H9 (cell line): ENCODE measurements around the gene SATL1. TPM values are rescaled to one million over a fixed set of nuclear protein-coding genes. Genes with fewer than 3 reads are reported as not detected.

Experiments used
- DNase-seq: peaks from one replicate; pipeline ENCODE4 v3.0.0-alpha.2; 2017
- H2AFZ ChIP-seq: one replicate; pipeline ENCODE4 v1.6.1; 2013; ENCODE audit warnings: mild to moderate bottlenecking, low read length, control low read depth, moderate library complexity
- H2AK5ac ChIP-seq: 2 replicates; pipeline ENCODE4 v1.6.1; 2013; ENCODE audit warnings: low read length, control low read depth, mixed read lengths; ENCODE audit not compliant: insufficient read length
- H2BK120ac ChIP-seq: one replicate; pipeline ENCODE4 v1.6.1; 2013; ENCODE audit warnings: low read depth, mild to moderate bottlenecking, low read length, control low read depth, inconsistent platforms; ENCODE audit not compliant: poor library complexity, severe bottlenecking
- H2BK12ac ChIP-seq: 2 replicates; pipeline ENCODE4 v1.6.1; 2013; ENCODE audit warnings: low read length, control low read depth, mixed read lengths, low read depth; ENCODE audit not compliant: insufficient read length
- H2BK15ac ChIP-seq: 2 replicates; pipeline ENCODE4 v1.6.1; 2013; ENCODE audit warnings: low read depth, low read length, control low read depth
- H2BK20ac ChIP-seq: one replicate; pipeline ENCODE4 v1.6.1; 2013; ENCODE audit warnings: low read depth, mild to moderate bottlenecking, low read length, control low read depth, inconsistent platforms; ENCODE audit not compliant: poor library complexity, severe bottlenecking
- H2BK5ac ChIP-seq: 2 replicates; pipeline ENCODE4 v1.6.1; 2013; ENCODE audit warnings: low read length, control low read depth, mixed read lengths; ENCODE audit not compliant: insufficient read length
- H3K14ac ChIP-seq: 2 replicates; pipeline ENCODE4 v1.6.1; 2013; ENCODE audit warnings: low read length, control low read depth; ENCODE audit not compliant: insufficient read depth
- H3K18ac ChIP-seq: 2 replicates; pipeline ENCODE4 v1.6.1; 2013; ENCODE audit warnings: low read depth, mild to moderate bottlenecking, mixed read lengths, low read length, control low read depth; ENCODE audit not compliant: insufficient read length
- H3K23ac ChIP-seq: 2 replicates; pipeline ENCODE4 v1.6.1; 2013; ENCODE audit warnings: low read length, control low read depth, mixed read lengths, low read depth; ENCODE audit not compliant: insufficient read length
- H3K23me2 ChIP-seq: 2 replicates; pipeline ENCODE4 v1.6.1; 2013; ENCODE audit warnings: low read depth, mild to moderate bottlenecking, mixed read lengths, low read length, control low read depth; ENCODE audit not compliant: insufficient read length, poor library complexity, severe bottlenecking
- H3K27ac ChIP-seq: 2 replicates; pipeline ENCODE4 v1.5.1; 2013; ENCODE audit warnings: low read length, control low read depth, mixed read lengths, low read depth; ENCODE audit not compliant: insufficient read length
- H3K27me3 ChIP-seq: 2 replicates; pipeline ENCODE4 v1.6.1; 2013; ENCODE audit warnings: low read length, control low read depth, inconsistent platforms; ENCODE audit not compliant: insufficient read depth
- H3K4ac ChIP-seq: 2 replicates; pipeline ENCODE4 v1.6.1; 2013; ENCODE audit warnings: low read depth, mild to moderate bottlenecking, control low read depth, inconsistent platforms, low read length, moderate library complexity
- H3K4me1 ChIP-seq: 2 replicates; pipeline ENCODE4 v1.6.1; 2013; ENCODE audit warnings: low read length, control low read depth, inconsistent platforms; ENCODE audit not compliant: insufficient read depth
- H3K4me2 ChIP-seq: 2 replicates; pipeline ENCODE4 v1.6.1; 2013; ENCODE audit warnings: low read length, control low read depth, mixed read lengths; ENCODE audit not compliant: insufficient read length, insufficient read depth
- H3K56ac ChIP-seq: 2 replicates; pipeline ENCODE4 v1.6.1; 2013; ENCODE audit warnings: low read depth, mild to moderate bottlenecking, mixed read lengths, low read length, control low read depth; ENCODE audit not compliant: insufficient read length
- H3K79me1 ChIP-seq: 2 replicates; pipeline ENCODE4 v1.6.1; 2013; ENCODE audit warnings: low read depth, mild to moderate bottlenecking, moderate library complexity, low read length, control low read depth, inconsistent platforms; ENCODE audit not compliant: insufficient read depth, poor library complexity, severe bottlenecking
- H3K79me2 ChIP-seq: 2 replicates; pipeline ENCODE4 v1.6.1; 2013; ENCODE audit warnings: low read length, control low read depth, inconsistent platforms; ENCODE audit not compliant: insufficient read depth
- H3K9ac ChIP-seq: 2 replicates; pipeline ENCODE4 v1.6.1; 2013; ENCODE audit warnings: low read length, control low read depth, mixed read lengths; ENCODE audit not compliant: insufficient read length; ENCODE audit errors: extremely low read depth
- H3K9me3 ChIP-seq: one replicate; pipeline ENCODE4 v1.6.1; 2013; ENCODE audit warnings: low read depth, low read length, inconsistent platforms; ENCODE audit not compliant: control insufficient read depth
- H3T11ph ChIP-seq: one replicate; pipeline ENCODE4 v1.6.1; 2013; ENCODE audit warnings: mild to moderate bottlenecking, low read length, control low read depth, inconsistent platforms
- H4K20me1 ChIP-seq: one replicate; pipeline ENCODE4 v1.6.1; 2013; ENCODE audit not compliant: control insufficient read depth, insufficient read length, insufficient read depth
- H4K5ac ChIP-seq: 2 replicates; pipeline ENCODE4 v1.6.1; 2013; ENCODE audit warnings: low read depth, mild to moderate bottlenecking, mixed read lengths, low read length, control low read depth; ENCODE audit not compliant: insufficient read length
- H4K8ac ChIP-seq: replicated peaks from 2 replicates; pipeline ENCODE4 v1.6.1; 2013; ENCODE audit warnings: low read length, control low read depth, mixed read lengths, low read depth; ENCODE audit not compliant: insufficient read length
- H4K91ac ChIP-seq: 2 replicates; pipeline ENCODE4 v1.6.1; 2013; ENCODE audit warnings: low read depth, mild to moderate bottlenecking, moderate library complexity, mixed read lengths, low read length, control low read depth; ENCODE audit not compliant: insufficient read length
- H3K27ac Mint-ChIP-seq, 3 experiments: 2 replicates in 2 of 3; 3 replicates in 1 of 3; pipeline ENCODE4 v1.8.0; 2020 to 2021; ENCODE audit warnings: mixed read lengths in 3 of 3, mild to moderate bottlenecking in 1 of 3, moderate library complexity in 1 of 3
- H3K27me3 Mint-ChIP-seq: 2 replicates; pipeline ENCODE4 v1.8.0; 2021; ENCODE audit warnings: low read depth, mild to moderate bottlenecking, moderate library complexity, mixed read lengths
- H3K36me3 Mint-ChIP-seq, 3 experiments: 2 replicates in 2 of 3; 3 replicates in 1 of 3; pipeline ENCODE4 v1.8.0; 2020 to 2021; ENCODE audit warnings: low read depth in 3 of 3, mixed read lengths in 3 of 3; ENCODE audit not compliant: insufficient read depth in 1 of 3
- H3K4me1 Mint-ChIP-seq, 2 experiments: 2 replicates each; pipeline ENCODE4 v1.8.0; 2020; ENCODE audit warnings: mixed read lengths in 2 of 2
- H3K4me3 Mint-ChIP-seq, 2 experiments: 2 replicates in 1 of 2; 3 replicates in 1 of 2; pipeline ENCODE4 v1.8.0; 2020 to 2021; ENCODE audit warnings: mild to moderate bottlenecking in 2 of 2, mixed read lengths in 2 of 2, moderate library complexity in 1 of 2
- H3K9me3 Mint-ChIP-seq, 2 experiments: 2 replicates in 1 of 2; 3 replicates in 1 of 2; pipeline ENCODE4 v1.8.0; 2020; ENCODE audit warnings: mild to moderate bottlenecking in 2 of 2, mixed read lengths in 2 of 2, moderate library complexity in 1 of 2
- WGBS: extraction: QIAGEN DNeasy Blood & Tissue Kit; methylation state at CpG from one replicate; pipeline ENCODE4 v1.1.7; 2013; ENCODE audit warnings: missing lambda C conversion rate, low lambda C conversion rate, mixed read lengths; ENCODE audit not compliant: insufficient read length; ENCODE audit errors: extremely low coverage; 5-methylcytosine and 5-hydroxymethylcytosine counted together
- total RNA-seq: library from RNA; stranded (reverse); gene quantifications from 2 replicates; pipeline ENCODE4 v1.2.1, GENCODE V29; 2021
- TF ChIP-seq, protein P1 (sequence below): fragments of 200-600 bp; sonication (generic); conservative IDR thresholded peaks from 3 replicates; pipeline ENCODE4 v1.8.0; 2021; ENCODE audit warnings: antibody characterized with exemption, mild to moderate bottlenecking

Gene SATL1
- total RNA-seq, 1 experiment from 2014 or later = 0.31 TPM

DNA sequence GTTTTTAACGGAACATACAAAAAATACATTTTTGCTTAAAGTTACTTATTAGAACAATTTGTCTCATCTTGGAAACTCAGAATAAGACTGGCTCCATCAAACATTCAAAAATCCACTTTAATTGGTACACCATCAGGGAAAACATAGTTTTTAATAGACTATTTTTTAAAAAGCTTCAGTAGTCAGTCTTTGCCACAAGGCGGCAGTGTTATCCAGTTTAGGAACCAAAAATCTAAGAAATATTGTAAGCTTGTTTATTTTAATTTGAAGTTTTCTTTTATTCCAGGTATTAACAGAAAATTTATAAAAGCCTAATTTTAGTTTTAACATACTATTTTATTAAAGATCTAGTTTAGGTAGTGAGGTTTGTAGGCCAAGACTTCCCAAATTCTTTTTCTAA is 132.2 kb downstream of the SATL1 start:
- Histone ChIP-seq H4K91ac (no peak overlapping the region), H3K18ac (no peak overlapping the region), H3K14ac (no peak overlapping the region), H2BK120ac (no peak overlapping the region), H2BK20ac (no peak overlapping the region), H4K5ac (no peak overlapping the region), H3K4me1 (no peaks in the 10 kb centered on the region), H3T11ph (no peak overlapping the region), H3K56ac (no peak overlapping the region), H3K9me3 (peaks cover 26% of the 10 kb centered on the region), H2AK5ac (no peak overlapping the region), H3K27me3 (no peaks in the 10 kb centered on the region), H2BK12ac (no peak overlapping the region), H3K79me2 (no peaks in the 10 kb centered on the region), H3K27ac (no peak overlapping the region), H3K23me2 (no peaks in the 10 kb centered on the region), H2BK5ac (no peak overlapping the region), H2BK15ac (no peak overlapping the region), H3K79me1 (no peaks in the 10 kb centered on the region), H3K4ac (no peak overlapping the region), H2AFZ (no peak overlapping the region), H4K8ac (no peak overlapping the region), H3K4me2 (no peak overlapping the region), H3K9ac (no peak overlapping the region), H3K23ac (no peak overlapping the region), H4K20me1 (no peaks in the 10 kb centered on the region)
- Mint-ChIP-seq H3K4me3 (no peak overlapping the region), H3K36me3 (peaks cover 4 to 10% (median 7%) of the 10 kb centered on the region in 3 experiments; a peak in 4 of 7 replicates), H3K27me3 (no peaks in the 10 kb centered on the region), H3K27ac (no peak overlapping the region), H3K9me3 (peaks cover 57% of the 10 kb centered on the region in 2 experiments), H3K4me1 (no peaks in the 10 kb centered on the region)
- TF ChIP-seq, protein P1, sequence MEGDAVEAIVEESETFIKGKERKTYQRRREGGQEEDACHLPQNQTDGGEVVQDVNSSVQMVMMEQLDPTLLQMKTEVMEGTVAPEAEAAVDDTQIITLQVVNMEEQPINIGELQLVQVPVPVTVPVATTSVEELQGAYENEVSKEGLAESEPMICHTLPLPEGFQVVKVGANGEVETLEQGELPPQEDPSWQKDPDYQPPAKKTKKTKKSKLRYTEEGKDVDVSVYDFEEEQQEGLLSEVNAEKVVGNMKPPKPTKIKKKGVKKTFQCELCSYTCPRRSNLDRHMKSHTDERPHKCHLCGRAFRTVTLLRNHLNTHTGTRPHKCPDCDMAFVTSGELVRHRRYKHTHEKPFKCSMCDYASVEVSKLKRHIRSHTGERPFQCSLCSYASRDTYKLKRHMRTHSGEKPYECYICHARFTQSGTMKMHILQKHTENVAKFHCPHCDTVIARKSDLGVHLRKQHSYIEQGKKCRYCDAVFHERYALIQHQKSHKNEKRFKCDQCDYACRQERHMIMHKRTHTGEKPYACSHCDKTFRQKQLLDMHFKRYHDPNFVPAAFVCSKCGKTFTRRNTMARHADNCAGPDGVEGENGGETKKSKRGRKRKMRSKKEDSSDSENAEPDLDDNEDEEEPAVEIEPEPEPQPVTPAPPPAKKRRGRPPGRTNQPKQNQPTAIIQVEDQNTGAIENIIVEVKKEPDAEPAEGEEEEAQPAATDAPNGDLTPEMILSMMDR = peak; percentile 80
- no peak for DNase-seq
- WGBS = no CpG with 5 or more reads among the region's 2 CpGs
